ENCODE measurements around the gene STK25. TPM values are rescaled to one million over a fixed set of nuclear protein-coding genes. Genes with fewer than 3 reads are reported as not detected.

Gene STK25
- total RNA-seq = 217 and 226 TPM in 2 replicates
- long read RNA-seq, full-length matches to known transcripts = 26 of 46 reads
- long read RNA-seq, partial matches to known transcripts = 8 of 46 reads
- long read RNA-seq, other reads (novel, unspliced or antisense) = 12 of 46 reads

DNA sequence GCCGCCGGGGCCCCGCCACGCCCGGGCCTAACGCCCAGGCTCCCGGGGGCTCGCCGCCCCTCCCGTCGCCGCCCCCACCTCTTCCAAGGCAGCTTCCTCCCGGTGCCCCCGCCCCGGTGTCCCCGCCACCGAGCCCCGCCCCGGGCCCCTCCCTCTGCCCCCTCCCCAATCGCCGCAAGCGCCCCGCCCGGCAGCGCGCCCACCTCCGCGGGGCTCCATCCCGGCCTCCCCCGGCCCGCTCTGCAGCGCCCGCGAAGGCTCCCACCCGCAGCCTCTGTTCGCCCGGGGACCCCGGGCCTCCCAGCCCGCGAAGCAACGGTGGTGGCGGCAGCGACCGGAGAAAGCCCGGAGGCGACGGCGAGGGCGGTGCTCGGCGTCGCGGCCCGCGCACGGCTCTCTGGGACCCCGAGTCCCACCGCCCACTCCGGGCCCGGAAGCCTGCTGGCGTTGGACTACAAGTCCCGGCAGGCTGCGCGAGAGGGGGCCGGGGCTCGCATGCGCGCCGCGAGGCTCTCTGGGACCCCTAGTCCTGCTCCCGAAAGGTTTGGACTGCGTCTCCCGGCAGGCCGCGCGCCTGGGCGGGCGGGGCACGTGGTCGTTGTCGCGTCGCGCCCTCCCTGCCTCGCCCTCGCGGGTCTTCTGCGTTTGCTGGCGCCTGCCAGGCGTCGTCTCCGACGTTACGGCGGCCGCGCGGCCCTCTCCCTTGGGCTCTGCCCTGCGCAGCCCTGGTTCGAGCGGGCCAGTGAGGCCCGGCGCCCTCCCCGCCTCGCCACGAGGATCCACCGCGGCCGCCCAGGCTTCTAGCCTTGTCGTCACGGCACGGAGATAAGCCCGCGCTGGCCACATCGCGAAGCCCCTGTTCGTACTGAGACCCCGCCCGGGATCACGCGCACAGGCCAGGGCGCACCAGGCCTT is at the start of gene STK25:
STK25 (minus strand) TSS at position 345 of the 915 bp plus-strand sequence. CDS start 549 bp downstream, outside the sequence.
- TF ChIP-seq CTCF (IDR thresholded peaks at IDR 0.05; ENCODE audit: unreplicated experiment) = peak; percentile 12
- Mint-ChIP-seq H3K27me3 (peaks cover 4% of the 10 kb centered on the region), H3K4me1 (ENCODE audit: low read depth) (peaks cover 12% of the 10 kb centered on the region), H3K36me3 (ENCODE audit: insufficient read depth) (no peaks in the 10 kb centered on the region), H3K4me3 (ENCODE audit: low read depth) (peak within 1 kb of the TSS; percentile 83), H3K27ac (peak within 1 kb of the TSS; percentile 95), H3K9me3 (ENCODE audit: low read depth) (no peaks in the 10 kb centered on the region)
- peak; percentile 97 for DNase-seq (ENCODE audit: low spot score, unreplicated experiment)

DNA sequence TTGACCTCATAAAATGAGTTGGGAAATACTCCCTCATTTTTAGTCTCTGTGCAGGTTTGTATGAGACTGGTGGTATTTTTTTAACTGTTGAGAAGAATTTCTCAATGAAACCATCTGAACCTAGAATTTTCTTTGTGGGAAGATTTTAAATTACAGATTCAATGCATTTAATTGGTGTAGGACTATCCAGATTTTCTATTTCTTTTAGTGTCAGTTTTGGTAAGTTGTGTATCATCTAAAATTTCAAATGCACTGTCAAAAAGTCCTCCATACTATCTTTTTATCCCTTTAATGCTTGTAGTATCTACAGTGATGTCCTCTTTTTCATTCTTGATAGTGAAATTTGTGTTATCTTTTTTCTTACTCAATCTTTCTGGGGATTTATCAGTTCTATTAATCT is 48.4 kb upstream of the STK25 start:
- Mint-ChIP-seq H3K4me3 (ENCODE audit: low read depth) (no peak overlapping the region), H3K27ac (no peak overlapping the region), H3K9me3 (ENCODE audit: low read depth) (peaks cover 13% of the 10 kb centered on the region), H3K36me3 (ENCODE audit: insufficient read depth) (peaks cover 4% of the 10 kb centered on the region), H3K27me3 (peaks cover 39% of the 10 kb centered on the region), H3K4me1 (ENCODE audit: low read depth) (peaks cover 4% of the 10 kb centered on the region)
- TF ChIP-seq CTCF (IDR thresholded peaks at IDR 0.05; ENCODE audit: unreplicated experiment) = no peak
- no peak for DNase-seq (ENCODE audit: low spot score, unreplicated experiment)

GRCh38 chr2:241555711-241556110 is 47.3 kb upstream of the STK25 start:
- Mint-ChIP-seq H3K36me3 (ENCODE audit: insufficient read depth) (peaks cover 4% of the 10 kb centered on the region), H3K27ac (no peak overlapping the region), H3K4me3 (ENCODE audit: low read depth) (no peak overlapping the region), H3K4me1 (ENCODE audit: low read depth) (peaks cover 4% of the 10 kb centered on the region), H3K9me3 (ENCODE audit: low read depth) (peaks cover 13% of the 10 kb centered on the region), H3K27me3 (peaks cover 45% of the 10 kb centered on the region)
- TF ChIP-seq CTCF (IDR thresholded peaks at IDR 0.05; ENCODE audit: unreplicated experiment) = no peak
- DNase-seq (ENCODE audit: low spot score, unreplicated experiment) = no peak

DNA sequence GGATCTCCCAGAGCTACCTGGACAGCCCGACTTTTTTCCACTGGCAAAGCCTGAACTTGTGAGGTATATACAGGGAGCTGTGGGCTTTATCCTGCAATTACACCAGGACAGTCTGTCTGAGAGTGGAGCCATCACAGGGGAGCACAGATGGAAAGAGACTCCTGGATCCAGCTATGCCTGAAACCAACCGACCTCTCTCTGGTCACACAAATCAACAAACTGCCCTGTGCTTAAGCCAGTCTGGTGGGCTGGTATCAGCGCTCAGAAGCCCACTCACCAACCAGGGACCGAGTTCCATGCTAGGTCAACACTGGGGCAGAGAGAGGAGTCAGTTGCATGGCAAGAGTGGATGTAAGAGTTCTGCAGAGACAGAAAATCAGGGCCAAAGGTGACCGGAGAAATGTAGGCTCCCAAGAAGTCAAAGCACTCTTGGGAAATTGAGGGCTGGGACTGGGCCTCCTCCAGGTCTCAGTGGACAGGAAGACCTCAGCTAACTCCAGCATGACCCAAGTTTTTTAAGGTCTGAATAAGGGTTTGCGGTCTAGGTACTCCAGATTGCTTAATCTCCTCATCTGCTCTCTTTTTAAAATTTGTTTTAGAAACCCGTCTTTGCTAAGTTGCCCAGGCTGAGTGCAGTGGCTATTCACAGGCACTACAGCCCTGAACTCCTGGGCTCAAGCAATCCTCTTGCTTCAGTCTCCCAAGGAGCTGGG is 46.4 kb upstream of the STK25 start:
- Mint-ChIP-seq H3K36me3 (ENCODE audit: insufficient read depth) (peaks cover 4% of the 10 kb centered on the region), H3K27me3 (peaks cover 45% of the 10 kb centered on the region), H3K9me3 (ENCODE audit: low read depth) (peaks cover 13% of the 10 kb centered on the region), H3K4me3 (ENCODE audit: low read depth) (no peak overlapping the region), H3K4me1 (ENCODE audit: low read depth) (peaks cover 3% of the 10 kb centered on the region), H3K27ac (no peak overlapping the region)
- no peak for DNase-seq (ENCODE audit: low spot score, unreplicated experiment)
- no peak for TF ChIP-seq CTCF (IDR thresholded peaks at IDR 0.05; ENCODE audit: unreplicated experiment)

GRCh38 chr2:241553981-241554380 is 45.6 kb upstream of the STK25 start:
- TF ChIP-seq CTCF (IDR thresholded peaks at IDR 0.05; ENCODE audit: unreplicated experiment) = no peak
- peaks cover 4% of the 10 kb centered on the region for H3K36me3 Mint-ChIP-seq (ENCODE audit: insufficient read depth)
- H3K27ac Mint-ChIP-seq = no peak overlapping the region
- peaks cover 13% of the 10 kb centered on the region for H3K9me3 Mint-ChIP-seq (ENCODE audit: low read depth)
- H3K4me3 Mint-ChIP-seq (ENCODE audit: low read depth) = no peak overlapping the region
- peaks cover 3% of the 10 kb centered on the region for H3K4me1 Mint-ChIP-seq (ENCODE audit: low read depth)
- H3K27me3 Mint-ChIP-seq = peaks cover 51% of the 10 kb centered on the region
- DNase-seq (ENCODE audit: low spot score, unreplicated experiment) = no peak
